BLaER1 (cell line): ENCODE measurements around the gene MTMR10.
A peak's percentile ranks its signal among the peaks of the same experiment; 100 is the strongest.

ENCODE experiments used
- H3K27ac ChIP-seq: shearing (Covaris generic); formaldehyde crosslinking; 2 replicates; pipeline ENCODE4 v1.8.1; 2022
- H3K27me3 ChIP-seq: shearing (Covaris generic); formaldehyde crosslinking; 2 replicates; pipeline ENCODE4 v1.8.1; 2022
- H3K36me3 ChIP-seq: shearing (Covaris generic); formaldehyde crosslinking; 2 replicates; pipeline ENCODE4 v1.8.1; 2022
- H3K4me1 ChIP-seq: shearing (Covaris generic); formaldehyde crosslinking; 2 replicates; pipeline ENCODE4 v1.8.1; 2022
- H3K4me2 ChIP-seq: shearing (Covaris generic); formaldehyde crosslinking; 2 replicates; pipeline ENCODE4 v1.8.1; 2022
- H3K4me3 ChIP-seq: shearing (Covaris generic); formaldehyde crosslinking; 2 replicates; pipeline ENCODE4 v1.8.1; 2022
- H3K9ac ChIP-seq: shearing (Covaris generic); formaldehyde crosslinking; 2 replicates; pipeline ENCODE4 v1.8.1; 2022
- H3K9me3 ChIP-seq: shearing (Covaris generic); formaldehyde crosslinking; 2 replicates; pipeline ENCODE4 v1.8.1; 2022
- H4K20me1 ChIP-seq: shearing (Covaris generic); formaldehyde crosslinking; 2 replicates; pipeline ENCODE4 v1.8.1; 2022
- Cebpa-rat ChIP-seq: shearing (Covaris generic); IDR thresholded peaks from 2 replicates; pipeline ENCODE4 v1.8.1; 2022

The MTMR10 gene

GRCh38 chr15:30963681-30964080, 27.7 kb downstream of the MTMR10 start:
- Histone ChIP-seq H3K9ac (no peak overlapping the region), H3K9me3 (no peaks in the 10 kb centered on the region), H3K4me1 (peaks cover 6% of the 10 kb centered on the region; the same call in 1 of the 2 replicates), H4K20me1 (no peaks in the 10 kb centered on the region), H3K4me3 (no peak overlapping the region), H3K4me2 (no peak overlapping the region), H3K36me3 (peaks cover 64% of the 10 kb centered on the region), H3K27me3 (no peaks in the 10 kb centered on the region), H3K27ac (no peak overlapping the region)
- no peak for TF ChIP-seq Cebpa-rat

GRCh38 chr15:30962659-30963058, 28.8 kb downstream of the MTMR10 start:
- Histone ChIP-seq H3K4me1 (peaks cover 6% of the 10 kb centered on the region; the same call in 1 of the 2 replicates), H3K36me3 (peaks cover 75% of the 10 kb centered on the region), H3K4me3 (no peak overlapping the region), H3K9me3 (no peaks in the 10 kb centered on the region), H3K27ac (no peak overlapping the region), H3K4me2 (no peak overlapping the region), H3K27me3 (no peaks in the 10 kb centered on the region), H4K20me1 (no peaks in the 10 kb centered on the region), H3K9ac (no peak overlapping the region)
- no peak for TF ChIP-seq Cebpa-rat

- Histone ChIP-seq H3K27me3 (no peaks in the 10 kb centered on the region), H3K4me3 (no peak overlapping the region), H4K20me1 (no peaks in the 10 kb centered on the region), H3K36me3 (peaks cover 80% of the 10 kb centered on the region), H3K4me1 (peaks cover 6% of the 10 kb centered on the region; the same call in 1 of the 2 replicates), H3K9ac (no peak overlapping the region), H3K27ac (no peak overlapping the region), H3K4me2 (no peak overlapping the region), H3K9me3 (no peaks in the 10 kb centered on the region)
- TF ChIP-seq Cebpa-rat, result no peak
These were observed 29.3 kb downstream of the MTMR10 start for GRCh38 chr15:30962079-30962478.

GRCh38 chr15:30958219-30958618, 33.2 kb downstream of the MTMR10 start:
- Histone ChIP-seq H3K27me3 (no peaks in the 10 kb centered on the region), H3K36me3 (peaks cover 95% of the 10 kb centered on the region), H3K9ac (no peak overlapping the region), H3K4me3 (no peak overlapping the region), H3K4me2 (no peak overlapping the region), H3K27ac (no peak overlapping the region), H3K9me3 (no peaks in the 10 kb centered on the region), H3K4me1 (peaks cover 6% of the 10 kb centered on the region; the same call in 1 of the 2 replicates), H4K20me1 (no peaks in the 10 kb centered on the region)
- no peak for TF ChIP-seq Cebpa-rat

- Histone ChIP-seq H3K4me1 (no peaks in the 10 kb centered on the region), H3K4me3 (no peak overlapping the region), H4K20me1 (no peaks in the 10 kb centered on the region), H3K27me3 (no peaks in the 10 kb centered on the region), H3K9me3 (no peaks in the 10 kb centered on the region), H3K27ac (no peak overlapping the region), H3K4me2 (no peak overlapping the region), H3K9ac (no peak overlapping the region), H3K36me3 (peaks cover 97% of the 10 kb centered on the region)
- no peak for TF ChIP-seq Cebpa-rat
These were observed 35.0 kb downstream of the MTMR10 start for GRCh38 chr15:30956216-30957124.

GRCh38 chr15:30954674-30955073, 36.8 kb downstream of the MTMR10 start:
- Histone ChIP-seq H3K9me3 (peaks cover 9% of the 10 kb centered on the region), H3K9ac (no peak overlapping the region), H3K4me1 (no peaks in the 10 kb centered on the region), H3K4me3 (no peak overlapping the region), H3K36me3 (peaks cover 98% of the 10 kb centered on the region), H3K4me2 (no peak overlapping the region), H3K27me3 (no peaks in the 10 kb centered on the region), H3K27ac (no peak overlapping the region), H4K20me1 (no peaks in the 10 kb centered on the region)
- TF ChIP-seq Cebpa-rat, result no peak

GRCh38 chr15:30953731-30954378, 37.6 kb downstream of the MTMR10 start:
- Histone ChIP-seq H3K27me3 (no peaks in the 10 kb centered on the region), H3K4me3 (no peak overlapping the region), H3K4me2 (no peak overlapping the region), H3K27ac (no peak overlapping the region), H3K4me1 (no peaks in the 10 kb centered on the region), H3K36me3 (peaks cover 98% of the 10 kb centered on the region), H3K9ac (no peak overlapping the region), H4K20me1 (no peaks in the 10 kb centered on the region), H3K9me3 (peaks cover 14% of the 10 kb centered on the region)
- no peak for TF ChIP-seq Cebpa-rat

GRCh38 chr15:30953183-30953582, 38.2 kb downstream of the MTMR10 start:
- H3K27ac ChIP-seq, result no peak overlapping the region
- TF ChIP-seq Cebpa-rat, result no peak
- no peaks in the 10 kb centered on the region for H3K4me1 ChIP-seq
- no peak overlapping the region for H3K9ac ChIP-seq
- peaks cover 14% of the 10 kb centered on the region for H3K9me3 ChIP-seq
- H4K20me1 ChIP-seq, result no peaks in the 10 kb centered on the region
- H3K27me3 ChIP-seq, result no peaks in the 10 kb centered on the region
- peaks cover 98% of the 10 kb centered on the region for H3K36me3 ChIP-seq
- H3K4me3 ChIP-seq, result no peak overlapping the region
- H3K4me2 ChIP-seq, result no peak overlapping the region

GRCh38 chr15:30943654-30944335, 47.6 kb downstream of the MTMR10 start:
- Histone ChIP-seq H3K9me3 (no peaks in the 10 kb centered on the region), H3K36me3 (peaks cover 98% of the 10 kb centered on the region), H3K4me2 (peak overlapping the region; percentile 46), H3K27ac (no peak overlapping the region; the same call in 1 of the 2 replicates), H3K4me1 (peaks cover 13% of the 10 kb centered on the region), H3K27me3 (no peaks in the 10 kb centered on the region), H3K9ac (no peak overlapping the region), H4K20me1 (peaks cover 5% of the 10 kb centered on the region; the same call in 1 of the 2 replicates), H3K4me3 (no peak overlapping the region)
- TF ChIP-seq Cebpa-rat, result no peak
